NCI-H2029 (cell line): ENCODE results near the gene TMC6.
"Not testable (repeated sequence)": the region's sequence is repeated elsewhere in the genome, so short reads cannot be mapped to it uniquely, and the experiment has no call there.

ENCODE experiments used
- DNase-seq: peaks from one replicate; lab custom pipeline; 2025; lab: John Stamatoyannopoulos, UW

TMC6 gene

DNA sequence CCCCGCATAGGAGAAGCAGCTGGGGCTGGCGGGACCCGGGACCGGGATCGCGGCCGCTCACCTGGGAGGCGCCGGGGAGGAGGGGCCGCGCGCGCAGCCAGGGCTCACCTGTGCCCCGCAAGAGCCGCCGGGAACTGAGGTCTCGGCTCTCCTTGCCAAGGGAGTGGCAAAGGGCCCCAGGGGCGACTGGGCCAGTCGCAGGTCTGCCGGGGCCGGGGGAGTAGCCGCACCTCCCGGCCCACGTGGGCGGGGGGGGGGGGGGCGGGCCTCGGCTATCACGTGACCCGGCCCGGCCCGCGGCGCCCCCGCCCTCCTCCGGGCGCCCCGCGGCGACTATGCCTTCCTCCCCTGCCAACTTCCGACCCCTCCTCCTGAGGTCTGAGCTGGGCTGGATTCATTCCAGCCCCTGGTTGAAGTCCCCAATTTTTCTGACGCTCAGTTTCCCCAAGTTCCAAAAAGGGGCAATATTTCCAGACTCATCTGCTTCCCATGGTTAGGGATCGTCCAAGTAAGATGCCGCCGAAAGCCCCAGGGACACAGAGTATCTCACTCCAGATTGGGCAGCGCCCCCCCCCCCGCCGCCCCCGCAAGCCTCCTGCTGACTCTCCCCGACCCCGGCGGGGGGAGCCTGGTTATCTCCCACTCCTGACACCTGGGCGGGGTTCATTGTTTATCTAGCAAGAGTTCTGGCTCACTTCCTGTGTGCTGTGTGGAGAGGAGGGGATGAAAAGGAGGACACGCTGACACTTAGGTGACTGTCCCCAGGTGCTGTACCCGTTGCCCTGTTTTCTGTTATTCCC, at the start of gene TMC6:
Gene TMC6 (minus strand): TSS at position 205 of the 800 bp plus-strand sequence. CDS start 1,923 bp downstream, outside the sequence.
- no peak for DNase-seq

GRCh38 chr17:78176548-78177025, 48.0 kb upstream of the TMC6 start:
- DNase-seq: no peak

DNA sequence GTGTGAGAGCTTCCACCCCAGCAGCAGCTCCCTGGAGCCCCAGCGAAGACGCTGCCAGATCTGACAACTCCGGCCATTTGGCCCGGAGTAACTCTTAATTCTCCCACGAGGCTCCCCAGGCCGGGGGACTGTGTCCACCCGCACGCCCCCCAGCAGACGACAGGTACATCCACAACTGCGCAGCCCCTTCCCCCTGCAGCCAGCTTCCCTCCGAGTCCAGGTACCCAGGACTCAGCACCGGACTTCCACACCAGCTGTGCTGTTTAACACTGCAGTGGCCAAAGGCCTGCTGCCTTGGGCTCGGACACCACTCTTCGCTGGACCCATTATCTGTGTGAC, 47.1 kb upstream of the TMC6 start:
- DNase-seq: no peak

GRCh38 chr17:78174870-78175642, 46.5 kb upstream of the TMC6 start:
- DNase-seq: peak; percentile 86

DNA sequence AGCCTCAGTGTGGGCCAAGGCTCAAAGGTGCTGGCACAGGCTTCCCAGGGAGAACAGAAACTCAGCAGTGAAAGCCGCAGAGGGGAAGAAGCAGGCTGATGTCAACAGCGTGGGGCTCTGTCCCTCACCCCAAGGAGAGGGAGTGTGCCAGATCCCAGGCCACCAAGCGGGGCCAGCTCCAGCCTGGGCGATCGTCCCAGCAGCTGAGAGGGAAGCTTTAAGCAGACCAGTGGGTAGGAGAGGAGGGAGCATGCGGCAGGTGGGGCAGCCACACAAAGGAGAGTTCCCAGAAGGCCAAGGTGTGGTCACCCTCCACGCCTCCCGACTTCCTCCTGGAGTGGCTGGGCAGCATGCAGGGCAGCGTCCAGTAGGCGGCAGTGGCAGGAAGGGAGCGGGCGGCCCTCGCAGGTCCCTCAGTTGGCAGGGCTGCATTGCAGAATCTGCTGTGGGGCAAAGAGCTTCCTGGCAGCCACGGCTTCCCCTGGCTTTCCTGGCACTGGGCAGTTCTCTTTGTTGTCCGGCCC, 45.9 kb upstream of the TMC6 start:
- DNase-seq: peak; percentile 81

- DNase-seq: no peak
These were observed 44.7 kb upstream of the TMC6 start for GRCh38 chr17:78173097-78173715.

- DNase-seq: peak; percentile 37
These were observed 43.9 kb upstream of the TMC6 start for GRCh38 chr17:78172249-78173051.

- DNase-seq: not testable (repeated sequence)
These were observed 43.2 kb upstream of the TMC6 start for GRCh38 chr17:78171591-78172248.

- DNase-seq: no peak
These were observed 42.4 kb upstream of the TMC6 start for GRCh38 chr17:78170692-78171590.

GRCh38 chr17:78168903-78169793, 40.6 kb upstream of the TMC6 start:
- DNase-seq: peak; percentile 56

DNA sequence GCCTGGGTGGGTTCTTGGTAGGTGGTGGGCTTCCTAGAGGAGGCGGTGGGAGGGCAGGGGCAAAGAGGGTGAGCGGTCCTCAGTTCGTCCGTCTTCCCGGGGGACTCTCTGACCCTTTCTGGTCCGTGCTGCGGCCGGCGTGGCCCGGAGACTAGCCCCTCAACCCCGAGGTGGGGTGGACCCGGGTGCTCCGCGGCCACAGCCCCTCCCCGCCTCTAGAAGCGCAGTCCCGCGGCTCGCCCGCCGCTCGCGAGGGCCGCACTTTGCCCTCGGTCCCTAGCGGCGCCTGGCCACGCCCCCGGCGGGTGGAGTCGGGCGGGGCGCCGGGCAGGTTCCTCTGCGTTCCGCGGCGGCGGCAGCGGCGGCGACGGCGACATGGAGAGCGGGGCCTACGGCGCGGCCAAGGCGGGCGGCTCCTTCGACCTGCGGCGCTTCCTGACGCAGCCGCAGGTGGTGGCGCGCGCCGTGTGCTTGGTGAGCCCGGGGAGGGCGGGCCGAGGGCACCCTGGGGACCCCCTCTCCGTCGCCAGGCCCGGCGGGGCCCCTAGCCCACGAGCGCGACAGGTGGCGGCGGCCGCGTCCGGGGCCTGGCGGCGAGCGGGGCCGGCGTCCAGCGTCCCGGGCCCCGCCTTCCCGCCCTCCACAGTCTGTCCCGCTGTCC, 39.8 kb upstream of the TMC6 start, which contains the start of gene SYNGR2:
Gene SYNGR2 (plus strand): TSS at position 340 of the 661 bp plus-strand sequence. CDS start 36 bp downstream, at position 376.
- peak; percentile 62 for DNase-seq

DNA sequence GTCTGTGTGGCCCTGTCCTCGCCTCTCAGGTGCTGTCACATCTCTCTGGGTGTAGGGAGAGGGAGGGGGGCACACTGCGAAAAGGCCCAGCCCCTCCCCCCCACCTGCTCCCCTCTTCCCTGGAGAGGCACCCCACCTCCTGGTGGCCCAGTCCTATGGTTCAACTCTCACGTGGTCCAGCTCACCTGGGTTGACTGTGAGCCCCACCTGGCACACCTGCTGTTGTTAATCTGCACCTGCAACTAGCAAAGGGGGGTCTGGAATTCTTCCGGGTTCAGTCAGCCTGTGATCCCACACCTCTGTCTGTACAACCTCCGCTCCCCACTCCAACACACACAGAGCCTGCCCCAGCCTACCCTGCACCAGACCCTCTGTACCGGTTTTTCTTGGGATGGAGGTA, 37.9 kb upstream of the TMC6 start:
- no peak for DNase-seq

- no peak for DNase-seq
These were observed 36.4 kb upstream of the TMC6 start for GRCh38 chr17:78164748-78165607.

GRCh38 chr17:78163881-78164747, 35.6 kb upstream of the TMC6 start:
- DNase-seq: peak; percentile 32

GRCh38 chr17:78159575-78160158, 31.1 kb upstream of the TMC6 start:
- no peak for DNase-seq
